Mammary epithelial cell (primary cell): ENCODE results near the gene DHPS.

ENCODE experiments used
- EZH2 ChIP-seq: IDR thresholded peaks from 2 replicates; pipeline ENCODE4 v1.6.1; 2012; ENCODE audit warnings: low read length, inconsistent platforms, borderline replicate concordance
- TF ChIP-seq, protein P1 (sequence below), 2 donors: IDR thresholded peaks in 1 of 2; conservative IDR thresholded peaks in 1 of 2; 2 replicates each; pipeline ENCODE4 v1.5.1; 2011 to 2012; ENCODE audit warnings: inconsistent platforms in 2 of 2, low read length in 2 of 2, mild to moderate bottlenecking in 2 of 2, control low read depth in 1 of 2, low read depth in 1 of 2; ENCODE audit not compliant: insufficient read depth in 1 of 2; ENCODE audit errors: extremely low read depth in 1 of 2

DNA sequence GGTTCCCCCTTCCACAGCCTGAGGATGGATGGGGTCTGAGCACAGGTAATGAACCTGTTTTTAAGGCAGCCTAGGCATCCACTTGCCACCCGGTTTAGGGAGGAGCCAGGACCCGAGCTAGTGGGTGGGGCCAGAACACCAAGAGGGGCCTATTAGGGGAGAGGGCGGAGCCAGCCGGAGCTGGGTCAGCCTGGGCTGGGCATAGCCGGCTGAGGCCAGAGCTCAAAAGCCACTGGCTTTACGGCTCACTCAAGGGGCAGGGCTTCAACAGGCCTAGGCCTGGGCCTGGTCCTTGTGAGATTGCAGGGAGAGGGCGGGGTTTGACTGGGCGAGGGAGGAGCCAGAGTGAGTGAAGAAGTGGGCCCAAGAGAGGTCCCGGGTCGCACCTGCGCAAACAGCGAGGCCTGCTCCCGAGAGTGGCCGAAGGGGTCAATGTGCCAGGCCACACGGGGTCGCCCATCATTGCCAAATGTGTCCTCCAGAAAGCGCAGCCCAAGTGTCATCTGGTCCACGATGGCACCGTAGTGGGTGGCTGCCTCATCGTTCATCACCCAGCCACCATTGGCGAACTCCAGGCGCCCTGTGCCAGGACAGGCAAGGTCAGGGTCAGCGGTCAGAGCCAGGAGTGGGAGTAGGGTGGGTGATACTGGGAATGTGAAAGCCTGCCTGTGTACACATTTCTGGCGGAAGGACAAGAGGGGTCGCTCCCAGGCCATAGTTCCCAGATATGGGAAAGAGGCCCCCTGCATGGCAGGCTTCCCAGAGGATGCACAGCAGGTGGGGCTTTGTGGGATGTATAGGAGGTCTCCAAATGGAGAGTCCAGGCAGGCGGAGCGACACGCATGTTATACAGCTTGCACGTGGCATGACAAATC lies 17.0 kb downstream of the DHPS start:
- TF ChIP-seq, protein P1, sequence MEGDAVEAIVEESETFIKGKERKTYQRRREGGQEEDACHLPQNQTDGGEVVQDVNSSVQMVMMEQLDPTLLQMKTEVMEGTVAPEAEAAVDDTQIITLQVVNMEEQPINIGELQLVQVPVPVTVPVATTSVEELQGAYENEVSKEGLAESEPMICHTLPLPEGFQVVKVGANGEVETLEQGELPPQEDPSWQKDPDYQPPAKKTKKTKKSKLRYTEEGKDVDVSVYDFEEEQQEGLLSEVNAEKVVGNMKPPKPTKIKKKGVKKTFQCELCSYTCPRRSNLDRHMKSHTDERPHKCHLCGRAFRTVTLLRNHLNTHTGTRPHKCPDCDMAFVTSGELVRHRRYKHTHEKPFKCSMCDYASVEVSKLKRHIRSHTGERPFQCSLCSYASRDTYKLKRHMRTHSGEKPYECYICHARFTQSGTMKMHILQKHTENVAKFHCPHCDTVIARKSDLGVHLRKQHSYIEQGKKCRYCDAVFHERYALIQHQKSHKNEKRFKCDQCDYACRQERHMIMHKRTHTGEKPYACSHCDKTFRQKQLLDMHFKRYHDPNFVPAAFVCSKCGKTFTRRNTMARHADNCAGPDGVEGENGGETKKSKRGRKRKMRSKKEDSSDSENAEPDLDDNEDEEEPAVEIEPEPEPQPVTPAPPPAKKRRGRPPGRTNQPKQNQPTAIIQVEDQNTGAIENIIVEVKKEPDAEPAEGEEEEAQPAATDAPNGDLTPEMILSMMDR (conservative IDR thresholded peaks at IDR 0.05 in 1 of 2, IDR thresholded peaks at IDR 0.05 in 1 of 2; ENCODE audit: extremely low read depth in 1 of 2, insufficient read depth in 1 of 2, low read depth in 1 of 2, low read length in 2 of 2), result no peak
- TF ChIP-seq EZH2, result no peak
